Right renal pelvis (tissue), 4 donors: Measurements from ENCODE around the gene DCLK2. TPM values are rescaled to one million over a fixed set of nuclear protein-coding genes. Genes with fewer than 3 reads are reported as not detected.

ENCODE experiments used
- DNase-seq, 4 donors: peaks; one replicate each; pipeline ENCODE4 v3.0.0-alpha.2; 2013; ENCODE audit warnings: low read depth in 4 of 4, low spot score in 3 of 4, missing footprints in 1 of 4
- polyA plus RNA-seq, 4 donors: library from polyadenylated mRNA; unstranded; fragments of 120-200 nt; gene quantifications; one replicate each; pipeline ENCODE4 v1.2.1, GENCODE V29; 2013; ENCODE audit not compliant: insufficient read length in 4 of 4

The DCLK2 gene
- polyA plus RNA-seq, 4 donors: 10.5 to 13.0 (median 12.4) TPM

DNA sequence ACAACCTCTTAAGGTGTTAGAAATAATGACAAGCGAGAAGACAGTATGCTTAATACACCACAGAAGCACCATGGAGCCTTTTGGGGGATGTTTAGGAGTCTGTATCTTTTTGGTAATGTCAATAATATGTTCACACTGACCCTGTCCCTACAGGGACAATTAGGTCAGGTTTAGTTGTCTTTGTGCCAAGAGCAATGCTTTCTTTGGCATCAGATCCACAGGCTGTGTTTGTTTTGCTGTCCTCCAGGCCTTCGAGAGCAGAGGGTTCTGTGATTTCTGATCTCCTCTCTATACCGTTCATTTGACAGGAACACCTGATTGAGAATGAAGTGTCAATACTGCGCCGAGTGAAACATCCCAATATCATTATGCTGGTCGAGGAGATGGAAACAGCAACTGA is 153.8 kb downstream of the DCLK2 start:
- DNase-seq: no peak

DNA sequence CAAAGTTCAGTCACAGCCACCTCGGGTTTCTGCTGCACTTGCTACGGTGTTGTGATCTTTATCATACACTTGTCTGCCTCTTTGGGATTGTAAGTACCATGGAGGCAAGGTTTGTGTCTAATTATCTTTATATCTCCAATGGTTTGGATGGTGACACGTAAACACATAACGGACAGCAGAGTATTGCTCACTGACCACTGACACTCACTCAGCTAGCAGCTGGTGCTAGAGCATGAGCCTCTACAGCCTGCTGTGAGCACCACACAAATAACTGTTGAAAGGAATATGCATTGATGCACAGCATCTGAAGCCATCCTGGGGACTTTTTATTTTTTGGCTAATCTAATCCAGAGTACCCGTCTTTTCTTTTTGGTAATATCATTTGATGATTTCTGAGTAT is 156.0 kb downstream of the DCLK2 start:
- DNase-seq: no peak

DNA sequence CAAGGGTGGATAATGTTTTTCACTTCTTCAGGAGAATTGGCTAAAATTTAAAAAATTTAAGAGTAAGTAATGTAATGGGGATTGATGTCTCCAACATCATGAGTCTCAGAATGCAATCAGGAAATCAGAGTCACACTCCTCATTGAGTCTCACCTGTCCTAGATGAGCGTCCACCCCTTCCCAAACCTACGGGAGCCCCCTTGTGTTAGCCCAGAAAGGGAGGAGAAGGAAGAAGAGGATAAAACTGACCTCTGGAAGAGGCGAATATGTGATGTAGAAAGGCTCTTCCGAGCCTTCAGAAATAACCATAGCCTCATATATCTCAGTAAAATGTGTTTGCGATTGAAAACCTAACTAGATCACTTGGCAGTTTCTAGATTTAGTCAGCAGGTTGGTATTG is 157.1 kb downstream of the DCLK2 start:
- no peak for DNase-seq

DNA sequence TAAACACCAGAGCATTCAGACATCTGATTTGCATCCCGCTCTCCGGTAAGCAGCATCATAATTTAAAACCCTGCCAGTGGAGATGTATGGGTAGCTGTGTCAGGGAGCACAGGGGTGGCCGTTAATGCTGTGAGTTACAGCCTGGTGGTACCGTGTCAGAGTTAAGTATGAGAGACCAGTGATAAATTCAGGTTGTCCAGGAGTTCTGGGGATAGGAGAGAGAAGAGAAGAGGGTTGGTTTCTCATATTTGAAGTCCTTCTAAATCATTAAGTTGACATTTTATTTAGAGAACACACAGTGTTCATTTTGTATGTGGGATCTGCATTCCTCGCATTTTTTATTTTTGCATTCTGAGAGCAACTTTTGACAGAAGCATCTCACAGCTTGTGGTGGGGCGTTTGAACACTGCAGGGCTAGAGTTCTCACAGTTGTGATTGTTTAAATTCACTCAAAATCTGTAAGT is 157.6 kb downstream of the DCLK2 start:
- no peak for DNase-seq

DNA sequence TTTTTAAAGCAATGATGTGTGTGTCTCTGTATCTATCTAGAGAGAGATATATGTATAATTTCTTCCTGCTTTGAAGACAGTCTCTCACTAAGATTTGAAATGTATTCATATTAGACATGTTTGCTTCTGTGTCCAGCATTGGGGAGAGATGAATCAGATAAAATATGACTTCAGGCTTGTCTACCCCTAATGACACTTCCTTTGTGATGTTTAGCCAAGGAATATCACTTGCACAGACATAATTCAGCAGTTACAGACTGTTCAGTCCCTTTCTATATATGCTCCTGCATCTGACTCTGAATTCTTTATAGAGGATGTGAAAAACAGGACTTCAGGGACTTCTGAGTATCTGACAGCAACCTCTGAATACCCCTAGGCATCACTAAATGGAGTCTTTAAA is 158.4 kb downstream of the DCLK2 start:
- no peak for DNase-seq

DNA sequence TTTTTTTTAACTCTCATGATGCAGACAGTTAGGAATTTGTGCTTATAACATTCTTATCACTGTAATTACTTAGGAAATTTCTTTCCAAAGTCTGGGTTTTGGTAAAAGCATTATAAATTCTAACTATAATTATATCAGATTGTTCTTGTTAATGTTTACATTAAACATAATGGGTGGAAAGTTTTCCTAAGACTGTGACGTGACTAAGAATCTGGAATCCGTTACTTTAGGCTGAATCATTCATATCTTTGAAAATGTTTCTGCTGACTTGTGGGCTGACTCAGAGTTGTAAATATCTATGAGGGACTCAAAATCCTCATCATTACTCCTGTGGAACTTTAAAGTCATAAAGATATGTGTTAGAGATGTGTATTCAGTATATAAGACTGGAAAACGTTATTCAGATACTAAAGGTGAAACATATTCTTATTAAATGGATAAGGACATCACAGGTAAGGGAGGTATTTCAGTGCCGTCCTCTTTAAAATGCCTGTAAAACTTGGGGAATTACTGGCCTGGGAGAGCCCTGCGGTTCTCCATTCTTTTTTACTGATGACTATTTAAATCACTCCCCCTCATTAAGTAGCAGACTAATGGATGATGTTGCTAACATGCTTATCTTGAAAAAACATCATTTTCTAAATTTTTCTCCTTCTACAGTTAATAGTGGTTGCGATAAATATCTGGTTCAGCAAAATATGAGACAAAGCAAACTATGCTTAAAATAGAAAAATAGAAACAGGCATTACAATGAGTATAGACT is 159.0 kb downstream of the DCLK2 start:
- no peak for DNase-seq

DNA sequence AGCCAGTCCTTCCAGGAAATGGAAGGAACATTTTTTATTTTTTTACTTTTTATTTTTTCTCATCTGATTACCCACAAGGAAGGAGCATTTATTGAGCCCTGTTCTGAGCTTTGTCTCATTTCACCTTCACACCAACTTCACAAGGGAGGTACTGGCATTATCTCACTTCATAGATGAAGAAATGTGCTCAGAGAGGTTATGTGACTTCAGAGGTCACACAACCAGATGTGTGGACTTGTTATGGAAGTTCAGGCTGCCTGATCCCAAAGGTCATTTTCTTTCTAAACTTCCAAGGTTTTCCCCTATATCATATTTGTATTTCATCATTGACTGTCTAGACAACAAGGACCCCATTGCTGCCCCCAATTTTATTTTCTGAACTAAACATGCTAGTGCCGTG is 160.3 kb downstream of the DCLK2 start:
- no peak for DNase-seq

DNA sequence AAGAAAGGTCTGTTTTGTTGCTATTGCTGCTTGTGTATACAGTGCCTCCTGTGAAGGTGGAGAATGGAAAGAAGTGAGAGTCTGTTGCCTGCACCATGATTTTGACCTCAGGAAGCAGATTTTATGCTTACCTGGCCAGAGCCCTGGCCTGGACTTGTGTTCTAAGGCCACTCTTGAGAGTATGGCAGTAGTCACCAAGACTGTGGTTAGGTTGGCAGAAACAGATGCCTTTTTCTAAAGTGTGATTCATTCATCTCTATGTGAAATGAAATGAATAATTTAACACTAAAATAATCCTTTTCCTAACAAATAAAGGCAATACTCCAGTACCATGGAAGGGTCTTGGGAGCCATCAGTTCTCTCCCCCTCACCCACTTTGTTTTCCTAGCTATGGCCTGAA is 161.8 kb downstream of the DCLK2 start:
- no peak for DNase-seq

DNA sequence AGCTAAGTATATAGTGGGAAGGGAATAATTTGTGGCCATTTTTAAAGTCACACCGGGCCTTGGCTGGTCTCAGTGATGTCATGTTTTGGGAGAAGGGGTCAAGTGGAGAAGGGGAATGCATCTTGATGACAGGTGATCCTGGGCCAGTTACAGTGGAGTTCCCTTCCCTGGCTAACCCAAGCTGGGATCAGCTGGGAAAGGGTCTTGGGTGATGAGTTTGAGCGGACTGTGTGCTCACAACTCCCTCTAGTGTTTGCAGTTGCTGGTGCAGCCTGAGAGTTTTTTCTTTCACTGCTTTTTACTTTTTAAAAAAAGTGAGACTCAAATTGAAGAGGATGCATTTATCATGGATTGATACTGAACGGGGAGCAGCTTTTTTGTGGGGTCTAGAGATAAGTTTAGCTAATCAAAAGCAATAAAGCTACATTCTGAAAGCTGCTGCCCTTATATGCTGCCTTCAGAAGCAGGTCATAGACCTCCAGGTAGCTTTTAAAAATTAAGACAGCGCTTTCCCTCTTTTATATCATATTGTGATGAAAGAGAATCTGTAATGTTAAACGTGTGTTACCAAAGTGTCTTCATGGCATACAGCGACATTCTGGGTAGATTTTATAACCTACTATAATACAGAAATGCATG is 164.7 kb downstream of the DCLK2 start:
- DNase-seq: no peak

DNA sequence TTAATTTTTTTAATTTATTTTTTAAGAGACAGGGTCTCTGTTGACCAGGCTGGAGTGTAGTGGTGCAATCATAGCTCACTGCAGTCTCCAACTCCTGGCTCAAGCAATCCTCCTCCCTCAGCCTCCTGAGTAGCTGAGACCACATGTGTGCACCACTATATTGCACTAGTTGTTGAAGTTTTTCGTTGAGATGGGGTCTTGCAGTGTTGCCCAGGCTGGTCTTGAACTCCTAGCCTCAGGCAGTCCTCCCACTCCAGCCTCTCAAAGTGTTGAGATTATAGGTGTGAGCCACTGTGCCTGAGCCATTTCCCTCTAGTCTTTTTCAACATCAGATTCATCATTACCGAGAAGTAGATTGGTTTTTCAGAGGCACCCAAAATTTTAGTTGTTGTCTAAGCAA is 165.7 kb downstream of the DCLK2 start:
- no peak for DNase-seq

DNA sequence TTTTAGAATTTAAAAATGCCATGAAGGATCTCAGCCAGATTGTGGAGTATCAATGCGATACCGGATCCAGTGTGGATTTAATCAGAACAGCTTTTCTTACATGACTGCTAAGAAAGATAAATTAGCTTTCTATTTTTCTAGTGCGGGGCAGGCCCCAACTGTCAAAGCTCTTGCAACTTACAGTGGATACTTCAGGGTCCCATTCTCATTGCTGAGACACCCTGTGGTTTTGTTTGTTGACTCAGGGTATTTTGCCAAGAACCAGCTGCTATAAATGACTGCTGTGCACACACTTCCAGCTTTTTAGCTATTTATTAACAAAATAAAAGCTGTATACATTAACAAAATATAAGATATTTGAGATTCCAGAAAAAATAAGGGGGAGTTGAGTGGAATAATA is 166.4 kb downstream of the DCLK2 start:
- DNase-seq: no peak

DNA sequence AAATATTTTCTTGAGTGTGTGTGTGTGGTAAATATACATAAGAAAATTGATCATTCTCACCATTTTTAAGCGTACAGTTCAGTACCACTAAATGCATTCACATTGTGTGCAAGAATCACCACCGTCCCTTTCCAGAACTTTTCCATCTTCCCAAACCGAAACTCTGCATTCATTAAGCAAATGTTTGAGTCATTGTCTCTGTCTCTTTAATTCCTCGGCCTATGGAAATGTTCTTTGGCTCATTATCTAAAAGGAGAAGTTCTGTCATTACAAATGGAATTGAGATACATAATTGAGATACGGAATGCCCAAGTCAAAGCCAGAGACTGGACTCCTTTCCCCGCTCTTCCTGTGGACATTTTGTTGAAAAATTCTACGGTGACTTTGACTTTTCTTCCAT is 168.9 kb downstream of the DCLK2 start:
- DNase-seq: no peak

DNA sequence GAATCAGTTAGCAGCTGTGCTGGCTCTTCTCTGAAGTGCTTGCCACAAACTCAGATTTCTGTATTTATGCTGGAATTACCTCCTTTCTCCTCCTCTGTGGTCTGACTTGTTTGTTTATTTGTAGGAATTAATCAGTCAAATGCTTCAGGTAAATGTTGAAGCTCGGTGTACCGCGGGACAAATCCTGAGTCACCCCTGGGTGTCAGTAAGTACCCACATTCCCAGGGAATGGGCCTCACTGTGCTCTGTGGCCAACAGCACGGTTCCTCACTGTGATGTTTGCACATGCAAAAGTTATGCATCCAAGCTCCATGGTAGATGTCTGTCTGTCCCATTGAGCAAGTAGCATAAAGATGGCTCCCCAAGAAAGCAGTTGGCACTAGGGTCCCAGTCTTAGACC is 169.9 kb downstream of the DCLK2 start:
- DNase-seq: no peak

DNA sequence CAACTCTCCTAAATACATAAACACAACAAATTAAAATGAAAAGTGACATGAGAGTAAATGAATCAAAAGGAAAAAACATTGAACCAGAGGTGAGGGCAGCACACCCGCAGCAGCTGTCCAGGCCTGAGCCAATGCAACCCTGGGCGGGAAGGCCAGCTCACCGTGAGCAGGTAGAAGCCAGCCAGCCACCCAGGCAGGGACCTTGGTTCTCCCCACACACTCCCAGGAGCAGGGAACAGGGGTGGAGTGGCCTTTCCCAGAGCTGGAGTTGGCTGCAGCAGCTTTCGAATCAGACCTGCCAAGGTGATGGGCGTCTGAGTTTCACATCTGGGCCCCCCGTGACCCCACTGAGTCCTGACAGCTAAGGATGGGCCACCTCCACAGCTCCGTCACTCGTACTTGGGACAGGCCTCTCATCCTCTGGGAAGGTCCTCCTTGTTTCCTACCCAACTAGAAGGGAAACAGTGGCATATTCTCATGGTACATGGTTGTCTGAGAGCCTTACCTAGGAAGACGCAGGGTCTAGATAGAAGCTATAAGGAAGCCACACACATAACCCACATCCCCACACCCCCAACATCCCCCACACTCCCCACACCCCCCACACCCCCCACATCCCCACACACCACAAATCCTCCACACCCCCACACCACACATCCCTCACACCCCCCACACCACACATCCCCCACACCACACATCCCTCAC is 172.2 kb downstream of the DCLK2 start:
- DNase-seq: no peak

DNA sequence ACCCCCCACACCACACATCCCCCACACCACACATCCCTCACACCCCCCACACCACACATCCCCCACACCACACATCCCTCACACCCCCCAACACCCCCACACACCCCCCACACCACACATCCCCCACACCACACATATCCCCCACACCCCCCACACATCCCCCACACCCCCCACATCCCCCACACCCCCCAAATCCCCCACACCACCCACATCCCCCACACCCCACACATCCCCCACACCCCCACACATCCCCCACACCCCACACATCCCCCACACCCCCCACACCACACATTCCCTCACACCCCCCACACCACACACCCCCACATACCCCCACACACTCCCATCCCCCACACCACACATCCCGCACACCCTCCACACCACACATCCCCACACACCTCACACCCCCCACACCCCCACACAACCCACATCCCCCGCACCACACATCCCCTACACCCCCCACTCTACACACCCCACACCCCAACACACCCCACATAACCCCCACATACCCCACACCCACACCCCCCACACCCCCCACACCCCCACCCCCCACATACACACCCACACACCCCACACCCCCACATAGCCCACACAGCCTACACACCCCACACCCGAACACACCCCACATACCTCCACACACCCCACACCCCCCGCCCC is 172.9 kb downstream of the DCLK2 start:
- no peak for DNase-seq

DNA sequence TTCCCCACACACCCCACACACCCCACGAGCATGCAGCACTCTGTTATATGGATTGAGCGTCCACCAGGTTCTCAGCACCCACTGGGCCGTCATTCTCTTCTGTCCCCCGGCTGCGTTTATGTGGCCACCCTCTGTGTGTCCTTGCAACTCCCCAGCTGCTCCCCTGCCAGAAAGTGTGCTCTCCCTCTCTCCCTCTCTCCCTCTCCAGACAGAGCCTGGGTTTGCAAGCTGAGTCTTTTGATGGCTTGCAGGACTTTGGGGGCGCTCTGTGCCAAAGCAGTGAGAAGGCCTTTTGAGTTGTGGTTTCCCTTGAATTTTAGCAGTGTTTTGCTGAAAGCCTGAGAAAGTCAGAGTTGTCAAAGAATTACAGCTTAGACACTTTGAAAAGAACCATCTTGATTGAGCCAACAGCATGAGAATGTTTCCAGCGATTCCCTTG is 173.5 kb downstream of the DCLK2 start:
- DNase-seq: no peak

DNA sequence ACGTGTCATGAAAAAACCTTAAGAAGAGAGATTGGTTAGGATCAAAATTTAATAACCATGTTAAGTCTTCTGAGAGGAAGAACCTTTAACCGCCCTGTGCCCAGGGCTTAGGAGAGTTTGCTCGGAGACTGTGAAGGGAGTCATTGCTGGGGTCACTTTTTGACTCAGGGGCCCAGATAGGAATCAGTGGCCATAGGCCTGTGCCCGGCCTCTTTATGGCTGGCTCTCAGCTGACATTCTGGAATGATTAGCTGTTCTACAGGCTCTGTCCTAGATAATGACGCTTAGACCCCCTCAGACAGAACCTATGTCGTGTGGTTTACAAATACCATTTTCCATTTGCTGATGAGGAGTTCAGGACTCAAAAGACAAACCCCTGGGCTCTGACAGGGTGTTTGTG is 174.1 kb downstream of the DCLK2 start:
- no peak for DNase-seq

DNA sequence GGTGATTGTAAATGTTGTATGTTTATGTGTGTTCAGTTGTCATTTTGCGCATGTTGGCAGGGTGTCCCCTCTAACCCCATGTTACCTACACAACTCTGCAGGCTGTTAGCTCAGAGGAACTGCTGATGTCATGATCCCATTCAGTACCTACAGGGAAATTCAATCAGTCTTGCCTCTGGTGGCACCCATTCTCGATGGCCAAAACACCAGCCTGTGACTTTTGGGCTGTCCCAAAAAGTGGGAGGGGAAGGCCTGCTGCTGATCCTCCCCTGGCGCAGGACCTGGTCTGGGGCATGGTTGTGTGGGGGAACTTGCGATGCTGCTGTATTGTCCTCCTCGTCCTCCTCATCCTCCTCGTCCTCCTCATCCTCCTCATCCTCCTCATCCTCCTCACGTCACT is 174.5 kb downstream of the DCLK2 start:
- no peak for DNase-seq

DNA sequence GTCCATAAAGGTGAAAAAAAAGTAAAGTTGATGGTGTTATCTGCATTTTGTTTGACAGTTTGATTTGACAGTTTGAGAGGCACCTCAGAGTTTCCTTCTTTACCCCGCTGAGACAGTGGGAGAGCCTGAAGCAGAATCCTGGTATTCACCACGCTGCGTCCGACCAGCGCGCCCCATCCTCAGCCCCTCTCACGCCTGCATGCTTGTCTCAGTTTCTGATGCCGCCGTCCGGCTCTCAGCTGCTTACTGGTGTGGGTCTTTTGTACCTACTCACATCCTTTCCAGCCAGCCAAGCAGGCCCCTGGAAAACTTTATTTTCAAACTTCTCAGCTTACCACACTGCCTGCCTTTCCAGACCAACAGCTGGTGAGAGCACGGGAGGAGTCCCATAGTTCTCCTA is 175.2 kb downstream of the DCLK2 start:
- DNase-seq: no peak

DNA sequence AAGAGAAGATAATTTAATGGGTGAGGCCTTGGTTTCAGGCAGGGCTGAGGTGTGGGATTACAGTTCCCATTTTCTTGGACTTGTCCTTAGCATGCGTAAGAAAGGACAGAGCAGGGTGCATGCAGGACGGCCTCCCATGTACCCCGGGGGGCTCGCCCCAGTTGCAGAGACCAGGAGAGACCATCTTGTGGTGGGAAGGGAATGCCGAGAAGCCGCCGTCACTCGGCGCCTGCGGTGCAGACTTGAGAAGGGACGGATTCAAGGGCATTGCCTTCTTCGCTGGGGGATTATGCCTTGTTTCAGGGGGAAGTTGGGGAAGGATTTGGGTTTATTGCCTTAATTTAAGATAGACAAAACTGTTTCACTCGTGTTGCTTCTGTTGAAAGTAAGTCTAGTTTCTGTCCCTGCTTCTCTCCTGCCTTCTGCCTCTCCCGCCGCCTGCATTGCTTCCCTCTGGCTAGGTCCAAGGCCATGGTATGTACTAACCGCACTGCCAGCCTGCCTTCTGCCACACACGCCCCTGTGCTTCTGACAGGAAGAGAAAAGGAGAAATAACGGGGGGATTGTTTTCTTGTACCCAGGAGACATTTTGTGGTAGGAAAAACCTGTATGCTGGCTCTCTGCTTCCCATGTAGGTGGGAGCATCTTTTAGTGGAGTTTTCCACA is 175.9 kb downstream of the DCLK2 start:
- DNase-seq: no peak
